Measurements from ENCODE around the gene MIB2.

Gene MIB2

GRCh38 chr1:1598720-1599029 lies 16.6 kb upstream of the MIB2 start:
- DNase-seq = no peak

- DNase-seq = no peak
Measured at GRCh38 chr1:1599030-1599934, 16.0 kb upstream of the MIB2 start.

- DNase-seq = no peak
Measured at GRCh38 chr1:1599935-1600860, 15.1 kb upstream of the MIB2 start, which contains the start of gene FNDC10. Gene FNDC10, minus strand, starts transcription at chr1:1600135. Its CDS starts 120 bp downstream, at chr1:1600015.

GRCh38 chr1:1600861-1601563 lies 14.3 kb upstream of the MIB2 start:
- DNase-seq = no peak

GRCh38 chr1:1601564-1602303 lies 13.6 kb upstream of the MIB2 start:
- DNase-seq = no peak

GRCh38 chr1:1602304-1602967 lies 12.9 kb upstream of the MIB2 start:
- no peak for DNase-seq

GRCh38 chr1:1602968-1603506 lies 12.3 kb upstream of the MIB2 start:
- DNase-seq = no peak

GRCh38 chr1:1603671-1604373 lies 11.5 kb upstream of the MIB2 start:
- no peak for DNase-seq

- DNase-seq = no peak
Measured at GRCh38 chr1:1604374-1605033, 10.8 kb upstream of the MIB2 start.

- no peak for DNase-seq
Measured at GRCh38 chr1:1605034-1605591, 10.2 kb upstream of the MIB2 start.

GRCh38 chr1:1605724-1606123 lies 9.6 kb upstream of the MIB2 start:
- no peak for DNase-seq

- DNase-seq = no peak
Measured at GRCh38 chr1:1606232-1606631, 9.1 kb upstream of the MIB2 start.

- no peak for DNase-seq
Measured at GRCh38 chr1:1609822-1610485, 5.3 kb upstream of the MIB2 start.

GRCh38 chr1:1610796-1611195 lies 4.5 kb upstream of the MIB2 start:
- DNase-seq = no peak

- no peak for DNase-seq
Measured at GRCh38 chr1:1612104-1612400, 3.2 kb upstream of the MIB2 start.

- DNase-seq = no peak
Measured at GRCh38 chr1:1613509-1614082, 1.7 kb upstream of the MIB2 start.

- no peak for DNase-seq
Measured at GRCh38 chr1:1614204-1614953, 921 bp upstream of the MIB2 start.

- DNase-seq = no peak
Measured at GRCh38 chr1:1614954-1615255, 395 bp upstream of the MIB2 start.

Measured in NCI-H524 treated with DMSO at 0.1 percent for 48 hours (cell line).